B cell (primary cell): Measurements from ENCODE around the gene HS6ST2. TPM values are rescaled to one million over a fixed set of nuclear protein-coding genes. Genes with fewer than 3 reads are reported as not detected.

Experiments used
- ATAC-seq: fragments of 200-7000 bp; cut with Tn5 transposase; one replicate; pipeline ENCODE4 v1.10.0; 2021; ENCODE audit warnings: low read depth, mild to moderate bottlenecking, moderate number of reproducible peaks, moderate library complexity
- CTCF ChIA-PET: fragments of 350-600 bp; sonication (Branson Sonifier 250); formaldehyde crosslinking; loops from one replicate; lab custom pipeline; 2021; ENCODE audit warnings: antibody characterized with exemption, inconsistent platforms; lab: Charles Lee
- POLR2A ChIA-PET: fragments of 350-600 bp; sonication (Branson Sonifier 250); formaldehyde crosslinking; loops from one replicate; lab custom pipeline; 2021; ENCODE audit warnings: antibody characterized with exemption; lab: Charles Lee
- DNase-seq: peaks from one replicate; pipeline ENCODE4 v3.0.0; 2013
- H2AFZ ChIP-seq: 2 replicates; pipeline ENCODE4 v1.6.1; 2012; ENCODE audit warnings: mild to moderate bottlenecking, low read depth, low read length; ENCODE audit not compliant: insufficient read depth, poor library complexity, severe bottlenecking
- H3K27ac ChIP-seq, 2 donors: 1 replicate in 1 of 2; 2 replicates in 1 of 2; pipeline ENCODE4 v1.5.1; 2012 to 2013; ENCODE audit warnings: low read length in 2 of 2, mild to moderate bottlenecking in 2 of 2, moderate library complexity in 1 of 2
- H3K27me3 ChIP-seq, 4 experiments: fragments of 200-600 bp in 1 of 4; sonication (generic) in 1 of 4; replicated peaks in 1 of 4; 1 replicate in 2 of 4; 2 replicates in 2 of 4; pipeline versions ENCODE4 v1.6.1 to v1.7.0; 2013 to 2016; ENCODE audit warnings: low read length in 3 of 4, mild to moderate bottlenecking in 2 of 4, mixed read lengths in 1 of 4, moderate library complexity in 1 of 4; ENCODE audit not compliant: insufficient read depth in 4 of 4, control insufficient read depth in 3 of 4; ENCODE audit errors: control extremely low read depth in 1 of 4
- H3K36me3 ChIP-seq, 2 experiments: replicated peaks in 1 of 2; 1 replicate in 1 of 2; 2 replicates in 1 of 2; pipeline versions ENCODE4 v1.6.1 to v1.7.1; 2013; ENCODE audit warnings: low read length in 1 of 2; ENCODE audit not compliant: insufficient read depth in 2 of 2, control insufficient read depth in 1 of 2; ENCODE audit errors: control extremely low read depth in 1 of 2, extremely low read depth in 1 of 2
- H3K4me1 ChIP-seq, 2 donors: fragments of 200-600 bp in 1 of 2; sonication (generic) in 1 of 2; 1 replicate in 1 of 2; 2 replicates in 1 of 2; pipeline versions ENCODE4 v1.5.1 to v1.6.1; 2013 to 2017; ENCODE audit warnings: low read length in 2 of 2; ENCODE audit not compliant: control insufficient read depth in 2 of 2, insufficient read depth in 2 of 2
- H3K4me2 ChIP-seq: replicated peaks from 2 replicates; pipeline ENCODE3; 2012; ENCODE audit warnings: mild to moderate bottlenecking, low read depth, low read length; ENCODE audit not compliant: poor library complexity, severe bottlenecking
- H3K4me3 ChIP-seq, 5 experiments: fragments of 200-600 bp in 1 of 5; sonication (generic) in 1 of 5; 1 replicate in 3 of 5; 2 replicates in 2 of 5; pipeline versions ENCODE4 v1.5.1 to v1.7.0; 2011 to 2016; ENCODE audit warnings: low read length in 4 of 5, mild to moderate bottlenecking in 4 of 5, low read depth in 2 of 5, control low read depth in 1 of 5, moderate library complexity in 1 of 5; ENCODE audit not compliant: insufficient read depth in 1 of 5; ENCODE audit errors: control extremely low read depth in 1 of 5, extremely low read depth in 1 of 5
- H3K79me2 ChIP-seq: fragments of 200-600 bp; sonication (generic); one replicate; pipeline ENCODE4 v1.6.0; 2016; ENCODE audit warnings: low read length; ENCODE audit not compliant: control insufficient read depth, insufficient read depth
- H3K9ac ChIP-seq: fragments of 200-600 bp; sonication (generic); 2 replicates; pipeline ENCODE4 v1.6.1; 2017; ENCODE audit warnings: mild to moderate bottlenecking, low read length, moderate library complexity
- H3K9me3 ChIP-seq, 3 donors: one replicate each; pipeline versions ENCODE4 v1.6.1 to v1.7.1; 2013; ENCODE audit warnings: low read length in 2 of 3; ENCODE audit not compliant: control insufficient read depth in 2 of 3, insufficient read depth in 1 of 3; ENCODE audit errors: control extremely low read depth in 1 of 3
- H4K20me1 ChIP-seq: 2 replicates; pipeline ENCODE4 v1.6.0; 2012; ENCODE audit warnings: mild to moderate bottlenecking, low read length; ENCODE audit not compliant: insufficient read depth, control insufficient read depth, poor library complexity, severe bottlenecking
- H3K27ac Mint-ChIP-seq: one replicate; pipeline ENCODE4 v1.8.0; 2021; ENCODE audit warnings: mixed read lengths
- H3K27me3 Mint-ChIP-seq: one replicate; pipeline ENCODE4 v1.8.0; 2021; ENCODE audit warnings: mixed read lengths
- H3K4me1 Mint-ChIP-seq: one replicate; pipeline ENCODE4 v1.8.0; 2021; ENCODE audit warnings: mixed read lengths
- H3K4me3 Mint-ChIP-seq: one replicate; pipeline ENCODE4 v1.8.0; 2021; ENCODE audit warnings: mixed read lengths
- H3K9me3 Mint-ChIP-seq: one replicate; pipeline ENCODE4 v1.8.0; 2022; ENCODE audit warnings: mixed read lengths; ENCODE audit not compliant: insufficient read depth
- CTCF ChIP-seq: fragments of 200-600 bp; IDR thresholded peaks from one replicate; pipeline ENCODE4 v1.8.0; 2022; ENCODE audit warnings: antibody characterized with exemption, mild to moderate bottlenecking
- EZH2 ChIP-seq: IDR thresholded peaks from 2 replicates; pipeline ENCODE4 v1.6.1; 2012; ENCODE audit warnings: borderline replicate concordance, low read depth, mild to moderate bottlenecking, moderate library complexity, low read length; ENCODE audit not compliant: insufficient read depth, poor library complexity, severe bottlenecking
- WGBS: methylation state at CpG from one replicate; pipeline ENCODE4 v1.1.5; 2013; ENCODE audit warnings: missing lambda C conversion rate; ENCODE audit not compliant: insufficient coverage; 5-methylcytosine and 5-hydroxymethylcytosine counted together
- intact Hi-C: fragments of 100-400 bp; cut with micrococcal nuclease; formaldehyde crosslinking; loops from one replicate; pipeline ENCODE4 v1.10.0; 2022
- polyA plus RNA-seq: library from polyadenylated mRNA; depleted of rRNA; stranded (reverse); fragments of >200 nt; gene quantifications from 2 replicates; pipeline ENCODE4 v1.2.3, GENCODE V29; 2012
- total RNA-seq, 2 donors: library from RNA; stranded (reverse); fragments of 120-200 nt in 1 of 2; gene quantifications; 1 replicate in 1 of 2; 2 replicates in 1 of 2; pipeline versions ENCODE4 v1.2.3 to v1.2.4, GENCODE V29; 2013 to 2022

Gene HS6ST2
- total and polyA plus RNA-seq, 2 donors (not counting 1 experiment from before 2014, with no cell fraction given), result not detected

GRCh38 chrX:132751063-132751690 lies 207.3 kb downstream of the HS6ST2 start:
- intact Hi-C loops, result no loop called here

More at GRCh38 chrX:132751063-132751690, 207.3 kb downstream of the HS6ST2 start:
- no peaks in the 10 kb centered on the region for H3K36me3 ChIP-seq
- no peak overlapping the region for H2AFZ ChIP-seq
- CTCF ChIA-PET, result no interaction called here
- H3K9me3 ChIP-seq, result no peaks in the 10 kb centered on the region
- POLR2A ChIA-PET, result no interaction called here
- H3K27ac Mint-ChIP-seq, result no peak overlapping the region
- no peak overlapping the region for H3K4me3 Mint-ChIP-seq
- H3K27ac ChIP-seq, result no peak overlapping the region
- no peaks in the 10 kb centered on the region for H3K4me1 ChIP-seq
- H3K4me2 ChIP-seq, result no peak overlapping the region
- no peaks in the 10 kb centered on the region for H3K4me1 Mint-ChIP-seq
- no peak overlapping the region for H3K4me3 ChIP-seq
- no peaks in the 10 kb centered on the region for H4K20me1 ChIP-seq
- peaks cover 4% of the 10 kb centered on the region for H3K27me3 Mint-ChIP-seq
- no peak for TF ChIP-seq CTCF
- no peak for TF ChIP-seq EZH2
- no peak for DNase-seq
- H3K9ac ChIP-seq, result no peak overlapping the region
- H3K79me2 ChIP-seq, result no peaks in the 10 kb centered on the region
- WGBS, result no CpG with 5 or more reads among the region's 3 CpGs
- ATAC-seq, result no peak
- no peaks in the 10 kb centered on the region for H3K27me3 ChIP-seq
- no peaks in the 10 kb centered on the region for H3K9me3 Mint-ChIP-seq
